SK-N-SH treated with all-trans-retinoic acid at 6 μM for 48 hours (cell line): Measurements from ENCODE around the gene TRAF7.

Experiments used
- ATAC-seq: fragments of 200-7000 bp; cut with Tn5 transposase; 3 replicates; pipeline ENCODE4 v1.9.1; 2020; ENCODE audit warnings: mild to moderate bottlenecking, moderate library complexity
- ARNTL ChIP-seq: fragments of 450-650 bp; formaldehyde crosslinking; IDR thresholded peaks from 2 replicates; pipeline ENCODE4 v1.5.0; 2020; ENCODE audit warnings: low read depth, mild to moderate bottlenecking, moderate library complexity, borderline replicate concordance
- CSDC2 ChIP-seq: fragments of 250-450 bp; sonication (Bioruptor Pico); IDR thresholded peaks from 2 replicates; pipeline ENCODE4 v1.5.0; 2020; ENCODE audit warnings: mild to moderate bottlenecking, moderate library complexity
- CSRNP3 ChIP-seq: fragments of 250-450 bp; sonication (Bioruptor Pico); IDR thresholded peaks from 2 replicates; pipeline ENCODE4 v1.5.1; 2021; ENCODE audit warnings: mild to moderate bottlenecking, moderate library complexity
- ESRRG ChIP-seq: fragments of 250-450 bp; sonication (Bioruptor Pico); IDR thresholded peaks from 2 replicates; pipeline ENCODE4 v1.6.1; 2021; ENCODE audit warnings: mild to moderate bottlenecking
- GLIS3 ChIP-seq: fragments of 250-450 bp; sonication (Bioruptor Pico); IDR thresholded peaks from 2 replicates; pipeline ENCODE4 v1.5.0; 2020; ENCODE audit warnings: mild to moderate bottlenecking, moderate library complexity
- ISL1 ChIP-seq: fragments of 250-450 bp; sonication (Bioruptor Pico); IDR thresholded peaks from 2 replicates; pipeline ENCODE4 v2.1.2; 2022; ENCODE audit warnings: mild to moderate bottlenecking, moderate library complexity
- OSR1 ChIP-seq: fragments of 250-450 bp; sonication (Bioruptor Pico); IDR thresholded peaks from 2 replicates; pipeline ENCODE4 v1.8.0; 2022; ENCODE audit warnings: moderate library complexity, mild to moderate bottlenecking, inconsistent platforms
- POU6F1 ChIP-seq: fragments of 250-450 bp; sonication (Bioruptor Pico); IDR thresholded peaks from 2 replicates; pipeline ENCODE4 v1.8.0; 2021; ENCODE audit warnings: low read depth, mild to moderate bottlenecking, moderate library complexity, borderline replicate concordance
- PPARA ChIP-seq: fragments of 250-450 bp; sonication (Bioruptor Pico); IDR thresholded peaks from 2 replicates; pipeline ENCODE4 v1.5.0; 2020; ENCODE audit warnings: mild to moderate bottlenecking, borderline replicate concordance
- RARB ChIP-seq: fragments of 250-450 bp; sonication (Bioruptor Pico); IDR thresholded peaks from 2 replicates; pipeline ENCODE4 v1.8.0; 2021; ENCODE audit warnings: mild to moderate bottlenecking, moderate library complexity
- SNAI2 ChIP-seq: fragments of 250-450 bp; sonication (Bioruptor Pico); IDR thresholded peaks from 2 replicates; pipeline ENCODE4 v1.5.0; 2020; ENCODE audit warnings: mild to moderate bottlenecking, moderate library complexity
- TCF4 ChIP-seq: fragments of 250-450 bp; sonication (Bioruptor Pico); IDR thresholded peaks from 2 replicates; pipeline ENCODE4 v1.8.0; 2021; ENCODE audit warnings: mild to moderate bottlenecking, moderate library complexity, borderline replicate concordance
- TOX ChIP-seq: fragments of 250-450 bp; sonication (Bioruptor Pico); IDR thresholded peaks from 2 replicates; pipeline ENCODE4 v1.8.0; 2021; ENCODE audit warnings: mild to moderate bottlenecking, moderate library complexity, borderline replicate concordance
- TSHZ2 ChIP-seq: fragments of 250-450 bp; sonication (Bioruptor Pico); IDR thresholded peaks from 2 replicates; pipeline ENCODE4 v1.5.0; 2020; ENCODE audit warnings: mild to moderate bottlenecking, moderate library complexity
- ZC3H10 ChIP-seq: fragments of 250-450 bp; sonication (Bioruptor Pico); IDR thresholded peaks from 2 replicates; pipeline ENCODE4 v1.5.1; 2021; ENCODE audit warnings: mild to moderate bottlenecking, moderate library complexity
- ZFP3 ChIP-seq: fragments of 250-450 bp; sonication (Bioruptor Pico); IDR thresholded peaks from 2 replicates; pipeline ENCODE4 v1.5.0; 2020; ENCODE audit warnings: mild to moderate bottlenecking, moderate library complexity
- ZFP30 ChIP-seq: fragments of 450-650 bp; formaldehyde crosslinking; IDR thresholded peaks from 2 replicates; pipeline ENCODE4 v1.5.0; 2022; ENCODE audit warnings: mild to moderate bottlenecking, moderate library complexity
- ZNF565 ChIP-seq: fragments of 450-650 bp; formaldehyde crosslinking; conservative IDR thresholded peaks from 2 replicates; pipeline ENCODE4 v1.5.0; 2020; ENCODE audit warnings: low read depth, mild to moderate bottlenecking, moderate library complexity
- ZNF70 ChIP-seq: fragments of 450-650 bp; formaldehyde crosslinking; IDR thresholded peaks from 2 replicates; pipeline ENCODE4 v1.5.0; 2020; ENCODE audit warnings: mild to moderate bottlenecking, moderate library complexity
- ZNF8 ChIP-seq: fragments of 450-650 bp; formaldehyde crosslinking; IDR thresholded peaks from 2 replicates; pipeline ENCODE4 v1.5.0; 2020; ENCODE audit warnings: mild to moderate bottlenecking, moderate library complexity
- TF ChIP-seq, protein P1 (sequence below): fragments of 250-450 bp; sonication (Bioruptor Pico); IDR thresholded peaks from 2 replicates; pipeline ENCODE4 v1.5.1; 2020; ENCODE audit warnings: low read depth, mild to moderate bottlenecking, moderate library complexity

The TRAF7 gene

DNA sequence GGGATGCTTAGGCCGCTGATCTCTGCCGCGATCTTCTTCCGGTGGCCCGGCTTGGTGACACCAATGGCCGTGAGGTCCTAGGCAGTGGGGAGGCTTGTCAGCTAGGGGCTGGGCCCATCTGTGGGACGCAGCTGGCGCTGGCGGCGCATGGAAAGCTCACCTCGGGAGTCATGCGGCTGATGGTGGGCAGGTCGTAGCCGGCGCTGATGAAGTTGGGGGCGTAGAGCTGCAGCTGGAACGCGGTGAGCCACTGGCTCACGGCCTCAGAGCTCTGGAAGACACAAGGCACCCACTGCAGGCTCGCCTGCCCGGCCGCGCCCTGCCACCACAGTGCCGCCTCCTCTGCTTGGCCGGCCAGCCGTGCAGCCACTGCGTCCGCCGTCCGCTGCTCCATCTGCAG, 28.1 kb downstream of the TRAF7 start:
- no peak for ATAC-seq
- TF ChIP-seq TOX (CRISPR knock-in tag) (no peak), SNAI2 (CRISPR knock-in tag) (no peak), ZFP30 (CRISPR knock-in tag) (no peak), ZNF8 (no peak), ZFP3 (CRISPR knock-in tag) (no peak), ISL1 (CRISPR knock-in tag) (no peak), RARB (CRISPR knock-in tag) (no peak), ARNTL (CRISPR knock-in tag) (no peak), POU6F1 (CRISPR knock-in tag) (no peak), ESRRG (CRISPR knock-in tag) (no peak), TSHZ2 (CRISPR knock-in tag) (no peak), ZNF565 (CRISPR knock-in tag) (no peak), CSRNP3 (CRISPR knock-in tag) (no peak), GLIS3 (CRISPR knock-in tag) (no peak), PPARA (CRISPR knock-in tag) (no peak), OSR1 (CRISPR knock-in tag) (no peak)
- TF ChIP-seq, protein P1, sequence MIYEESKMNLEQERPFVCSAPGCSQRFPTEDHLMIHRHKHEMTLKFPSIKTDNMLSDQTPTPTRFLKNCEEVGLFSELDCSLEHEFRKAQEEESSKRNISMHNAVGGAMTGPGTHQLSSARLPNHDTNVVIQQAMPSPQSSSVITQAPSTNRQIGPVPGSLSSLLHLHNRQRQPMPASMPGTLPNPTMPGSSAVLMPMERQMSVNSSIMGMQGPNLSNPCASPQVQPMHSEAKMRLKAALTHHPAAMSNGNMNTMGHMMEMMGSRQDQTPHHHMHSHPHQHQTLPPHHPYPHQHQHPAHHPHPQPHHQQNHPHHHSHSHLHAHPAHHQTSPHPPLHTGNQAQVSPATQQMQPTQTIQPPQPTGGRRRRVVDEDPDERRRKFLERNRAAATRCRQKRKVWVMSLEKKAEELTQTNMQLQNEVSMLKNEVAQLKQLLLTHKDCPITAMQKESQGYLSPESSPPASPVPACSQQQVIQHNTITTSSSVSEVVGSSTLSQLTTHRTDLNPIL (CRISPR knock-in tag), result no peak

- no peak for ATAC-seq
- TF ChIP-seq TSHZ2 (CRISPR knock-in tag), result no peak
- no peak for TF ChIP-seq ZFP3 (CRISPR knock-in tag)
- TF ChIP-seq CSDC2 (CRISPR knock-in tag), result no peak
- TF ChIP-seq SNAI2 (CRISPR knock-in tag), result no peak
- no peak for TF ChIP-seq ZNF70 (CRISPR knock-in tag)
- no peak for TF ChIP-seq CSRNP3 (CRISPR knock-in tag)
- TF ChIP-seq ZC3H10 (CRISPR knock-in tag), result no peak
- no peak for TF ChIP-seq ARNTL (CRISPR knock-in tag)
- no peak for TF ChIP-seq PPARA (CRISPR knock-in tag)
- no peak for TF ChIP-seq ZNF565 (CRISPR knock-in tag)
- TF ChIP-seq TCF4 (CRISPR knock-in tag), result no peak
These were observed 28.8 kb downstream of the TRAF7 start for GRCh38 chr16:2184346-2184745.
